Left ventricle myocardium inferior (tissue), 1 donor: ENCODE data around the gene LOXL4. TPM values are rescaled to one million over a fixed set of nuclear protein-coding genes. Genes with fewer than 3 reads are reported as not detected.
A peak's percentile ranks its signal among the peaks of the same experiment; 100 is the strongest.

Source experiments
- DNase-seq: peaks from one replicate; pipeline ENCODE4 v3.0.0-alpha.2; 2020
- H3K27ac ChIP-seq: fragments of 200-600 bp; replicated peaks from 2 replicates; pipeline ENCODE4 v1.8.0; 2021
- H3K27me3 ChIP-seq: fragments of 200-600 bp; 2 replicates; pipeline ENCODE4 v1.8.0; 2021; ENCODE audit warnings: low read depth
- H3K36me3 ChIP-seq: fragments of 200-600 bp; 2 replicates; pipeline ENCODE4 v1.8.0; 2021
- H3K4me1 ChIP-seq: fragments of 200-600 bp; 2 replicates; pipeline ENCODE4 v1.8.0; 2021
- H3K4me3 ChIP-seq: fragments of 200-600 bp; 2 replicates; pipeline ENCODE4 v1.8.0; 2021; ENCODE audit warnings: mild to moderate bottlenecking, moderate library complexity
- H3K9me3 ChIP-seq: fragments of 200-600 bp; replicated peaks from 2 replicates; pipeline ENCODE4 v1.8.0; 2021
- intact Hi-C: fragments of 100-400 bp; cut with micrococcal nuclease; formaldehyde crosslinking; loops from one replicate; pipeline ENCODE4 v1.11.0; 2022
- total RNA-seq: library from RNA; stranded (reverse); fragmentation: NEBNext Ultra II Directional; extraction: Animal tissue kit (Norgen Biotek cat#: 25700); gene quantifications from one replicate; pipeline ENCODE4 v1.2.1, GENCODE V29; 2021
- TF ChIP-seq, protein P1 (sequence below): fragments of 200-600 bp; IDR thresholded peaks from 2 replicates; pipeline ENCODE4 v1.8.0; 2021; ENCODE audit warnings: antibody characterized with exemption, mild to moderate bottlenecking, borderline replicate concordance
- donor health status: DM: no; HTN: yes; CAD: no; lungs with severe emphysema.

The LOXL4 gene
- total RNA-seq, 1 donor from 2014 or later = 1.4 TPM

DNA sequence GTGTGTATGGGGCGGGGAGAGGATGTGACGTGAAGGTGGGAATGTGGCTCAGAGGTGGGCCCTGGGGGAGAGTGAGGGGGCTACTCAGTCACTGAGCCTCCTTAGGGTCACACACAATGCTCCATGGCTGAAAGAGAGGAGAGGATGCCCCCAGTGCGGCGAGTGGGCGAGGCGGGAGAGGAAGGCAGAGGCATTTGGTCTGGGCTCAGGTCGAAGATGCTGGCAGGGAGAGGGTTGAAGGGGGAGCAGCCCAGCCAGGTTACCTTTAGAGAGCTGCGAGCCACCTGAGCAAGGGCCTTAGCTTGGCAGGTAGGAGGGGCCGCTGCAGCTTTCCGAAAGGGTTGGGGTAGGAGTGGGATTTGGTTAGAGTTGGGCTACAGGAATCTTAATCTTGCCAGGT lies 4.7 kb upstream of the LOXL4 start:
- no peak overlapping the region for H3K27ac ChIP-seq
- H3K4me1 ChIP-seq = peaks cover 29% of the 10 kb centered on the region
- no peaks in the 10 kb centered on the region for H3K36me3 ChIP-seq
- no peaks in the 10 kb centered on the region for H3K9me3 ChIP-seq
- no peak for DNase-seq
- TF ChIP-seq, protein P1, sequence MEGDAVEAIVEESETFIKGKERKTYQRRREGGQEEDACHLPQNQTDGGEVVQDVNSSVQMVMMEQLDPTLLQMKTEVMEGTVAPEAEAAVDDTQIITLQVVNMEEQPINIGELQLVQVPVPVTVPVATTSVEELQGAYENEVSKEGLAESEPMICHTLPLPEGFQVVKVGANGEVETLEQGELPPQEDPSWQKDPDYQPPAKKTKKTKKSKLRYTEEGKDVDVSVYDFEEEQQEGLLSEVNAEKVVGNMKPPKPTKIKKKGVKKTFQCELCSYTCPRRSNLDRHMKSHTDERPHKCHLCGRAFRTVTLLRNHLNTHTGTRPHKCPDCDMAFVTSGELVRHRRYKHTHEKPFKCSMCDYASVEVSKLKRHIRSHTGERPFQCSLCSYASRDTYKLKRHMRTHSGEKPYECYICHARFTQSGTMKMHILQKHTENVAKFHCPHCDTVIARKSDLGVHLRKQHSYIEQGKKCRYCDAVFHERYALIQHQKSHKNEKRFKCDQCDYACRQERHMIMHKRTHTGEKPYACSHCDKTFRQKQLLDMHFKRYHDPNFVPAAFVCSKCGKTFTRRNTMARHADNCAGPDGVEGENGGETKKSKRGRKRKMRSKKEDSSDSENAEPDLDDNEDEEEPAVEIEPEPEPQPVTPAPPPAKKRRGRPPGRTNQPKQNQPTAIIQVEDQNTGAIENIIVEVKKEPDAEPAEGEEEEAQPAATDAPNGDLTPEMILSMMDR = no peak
- H3K4me3 ChIP-seq = no peak overlapping the region
- H3K27me3 ChIP-seq = no peaks in the 10 kb centered on the region
- intact Hi-C loops = no loop called here

DNA sequence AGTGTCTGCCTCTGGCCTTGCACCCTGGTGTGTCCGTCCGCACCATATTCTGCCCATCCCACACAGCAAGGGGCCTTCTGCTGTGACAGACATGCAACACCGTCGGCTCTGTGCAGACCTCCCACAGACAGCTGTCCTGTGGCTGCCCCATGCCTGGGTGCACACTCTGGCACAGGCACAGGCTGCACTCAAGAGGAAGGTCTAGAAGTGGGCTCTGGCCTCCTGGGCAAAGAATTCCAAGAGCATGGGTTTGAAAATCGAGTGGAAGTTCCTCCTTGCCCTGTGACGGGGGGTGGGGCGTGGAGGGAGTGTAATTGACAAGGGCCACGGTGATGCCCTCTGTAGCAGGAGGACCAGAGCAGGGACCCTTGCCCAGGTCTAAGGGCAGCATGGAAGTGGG lies 4.3 kb upstream of the LOXL4 start:
- H3K36me3 ChIP-seq = no peaks in the 10 kb centered on the region
- intact Hi-C loops = no loop called here
- H3K4me1 ChIP-seq = peaks cover 31% of the 10 kb centered on the region
- H3K27me3 ChIP-seq = no peaks in the 10 kb centered on the region
- H3K4me3 ChIP-seq = no peak overlapping the region
- no peaks in the 10 kb centered on the region for H3K9me3 ChIP-seq
- TF ChIP-seq, protein P1 = no peak
- no peak overlapping the region for H3K27ac ChIP-seq
- DNase-seq = no peak

DNA sequence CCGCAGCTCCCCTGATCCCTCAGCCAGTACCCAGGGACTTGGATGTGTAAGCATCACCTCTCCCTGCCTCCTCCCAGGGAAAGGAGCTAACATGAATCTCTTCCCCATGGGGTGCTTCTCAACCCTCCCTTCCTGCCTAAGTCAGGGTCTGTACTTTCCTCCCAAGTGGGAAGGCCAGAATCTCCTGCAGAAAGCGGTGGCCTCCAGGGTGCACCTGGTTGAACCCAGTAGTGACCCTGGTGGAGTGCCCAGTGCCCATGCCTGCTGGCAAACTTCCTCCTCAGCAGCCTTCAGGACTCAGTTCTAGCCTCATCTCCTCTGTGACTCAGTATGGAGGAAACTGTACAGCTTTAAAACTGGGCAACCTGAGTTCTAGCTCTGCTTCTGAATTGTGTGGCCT lies 2.8 kb upstream of the LOXL4 start:
- H3K27ac ChIP-seq = no peak overlapping the region
- no peak for DNase-seq
- H3K27me3 ChIP-seq = no peaks in the 10 kb centered on the region
- H3K9me3 ChIP-seq = no peaks in the 10 kb centered on the region
- intact Hi-C loops = no loop called here
- no peak overlapping the region for H3K4me3 ChIP-seq
- peaks cover 36% of the 10 kb centered on the region for H3K4me1 ChIP-seq
- TF ChIP-seq, protein P1 = no peak
- no peaks in the 10 kb centered on the region for H3K36me3 ChIP-seq

DNA sequence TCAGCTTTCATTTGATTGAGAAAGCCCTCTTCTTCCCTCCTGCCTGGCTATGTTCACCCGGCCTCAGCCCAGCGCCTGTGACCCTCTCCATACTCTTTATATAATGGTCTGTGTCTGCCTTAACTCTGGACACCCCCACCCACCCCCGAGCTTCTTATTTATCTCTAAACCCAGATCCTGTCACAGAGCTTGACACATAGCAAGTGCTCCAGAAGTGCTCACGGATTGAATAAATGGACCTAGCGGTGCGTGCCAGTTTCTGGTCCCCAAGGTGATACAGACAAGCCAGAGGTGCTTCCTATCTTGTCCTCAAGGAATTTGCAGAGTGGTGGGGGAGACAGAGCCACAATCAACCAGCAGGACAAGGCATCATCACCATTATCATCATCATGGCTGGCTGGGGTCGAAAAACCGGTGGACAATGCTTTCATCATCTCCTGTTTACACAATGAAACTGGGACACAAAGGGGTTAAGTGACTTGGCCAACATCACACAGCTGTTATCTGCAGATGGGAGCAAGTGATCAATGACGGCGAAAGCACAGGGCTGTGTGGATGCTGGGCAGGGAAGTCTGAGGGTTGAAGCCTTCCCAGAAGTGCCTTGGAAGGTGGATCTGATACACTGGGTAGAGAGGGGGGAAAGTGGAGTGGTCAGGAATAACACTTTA lies 2.2 kb upstream of the LOXL4 start:
- TF ChIP-seq, protein P1 = no peak

DNA sequence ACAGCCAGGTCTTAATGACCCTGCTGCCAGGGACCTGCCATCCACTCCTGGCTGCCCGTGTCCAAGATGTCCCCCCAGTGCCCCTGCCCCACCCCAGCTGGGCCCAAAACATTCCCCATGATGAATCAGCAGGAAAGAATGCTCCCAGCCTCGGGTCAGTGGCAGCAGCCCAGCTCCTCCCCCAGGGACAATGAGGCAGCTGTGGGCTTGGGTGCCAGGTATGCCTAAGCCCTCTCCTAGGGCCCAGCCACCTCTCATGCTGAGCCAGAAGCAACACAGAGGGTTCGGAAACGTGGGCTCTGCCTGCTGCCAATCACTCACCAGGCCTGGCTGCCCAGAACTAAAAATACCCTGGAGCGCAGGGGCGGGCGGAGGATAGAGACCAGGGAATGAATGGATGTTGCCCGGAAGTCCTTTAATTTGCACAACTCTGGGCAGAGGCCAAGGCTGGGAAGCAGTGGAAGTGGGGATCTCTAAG lies 1.5 kb upstream of the LOXL4 start:
- Histone ChIP-seq H3K36me3 (no peaks in the 10 kb centered on the region), H3K4me3 (peak overlapping the region; percentile 16), H3K27ac (peak overlapping the region; percentile 84), H3K4me1 (peaks cover 37% of the 10 kb centered on the region), H3K27me3 (no peaks in the 10 kb centered on the region), H3K9me3 (no peaks in the 10 kb centered on the region)
- intact Hi-C loops = loop anchor here (5.0 kb wide), 1 partner anchor 43 kb away; no protein-coding TSS in a partner anchor
- DNase-seq = peak; percentile 85
- TF ChIP-seq, protein P1 = no peak

More for the DNA sequence above, 2.2 kb upstream of the LOXL4 start:
- peak overlapping the region; percentile 84 for H3K27ac ChIP-seq
- H3K9me3 ChIP-seq = no peaks in the 10 kb centered on the region
- no peaks in the 10 kb centered on the region for H3K27me3 ChIP-seq
- DNase-seq = no peak
- no peaks in the 10 kb centered on the region for H3K36me3 ChIP-seq
- H3K4me1 ChIP-seq = peaks cover 37% of the 10 kb centered on the region
- intact Hi-C loops = no loop called here
- peak overlapping the region; percentile 16 for H3K4me3 ChIP-seq
